Hair follicle dermal papilla cell (primary cell): ENCODE results near the gene GTSE1. TPM values are rescaled to one million over a fixed set of nuclear protein-coding genes. Genes with fewer than 3 reads are reported as not detected.

Experiments
- total RNA-seq: library from RNA; depleted of rRNA; stranded (reverse); fragments of >200 nt; gene quantifications from 2 replicates; pipeline ENCODE4 v1.2.3, GENCODE V29; 2012

Gene GTSE1, protein sequence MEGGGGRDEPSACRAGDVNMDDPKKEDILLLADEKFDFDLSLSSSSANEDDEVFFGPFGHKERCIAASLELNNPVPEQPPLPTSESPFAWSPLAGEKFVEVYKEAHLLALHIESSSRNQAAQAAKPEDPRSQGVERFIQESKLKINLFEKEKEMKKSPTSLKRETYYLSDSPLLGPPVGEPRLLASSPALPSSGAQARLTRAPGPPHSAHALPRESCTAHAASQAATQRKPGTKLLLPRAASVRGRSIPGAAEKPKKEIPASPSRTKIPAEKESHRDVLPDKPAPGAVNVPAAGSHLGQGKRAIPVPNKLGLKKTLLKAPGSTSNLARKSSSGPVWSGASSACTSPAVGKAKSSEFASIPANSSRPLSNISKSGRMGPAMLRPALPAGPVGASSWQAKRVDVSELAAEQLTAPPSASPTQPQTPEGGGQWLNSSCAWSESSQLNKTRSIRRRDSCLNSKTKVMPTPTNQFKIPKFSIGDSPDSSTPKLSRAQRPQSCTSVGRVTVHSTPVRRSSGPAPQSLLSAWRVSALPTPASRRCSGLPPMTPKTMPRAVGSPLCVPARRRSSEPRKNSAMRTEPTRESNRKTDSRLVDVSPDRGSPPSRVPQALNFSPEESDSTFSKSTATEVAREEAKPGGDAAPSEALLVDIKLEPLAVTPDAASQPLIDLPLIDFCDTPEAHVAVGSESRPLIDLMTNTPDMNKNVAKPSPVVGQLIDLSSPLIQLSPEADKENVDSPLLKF
- 2.2 and 2.4 TPM in 2 replicates for total RNA-seq

DNA sequence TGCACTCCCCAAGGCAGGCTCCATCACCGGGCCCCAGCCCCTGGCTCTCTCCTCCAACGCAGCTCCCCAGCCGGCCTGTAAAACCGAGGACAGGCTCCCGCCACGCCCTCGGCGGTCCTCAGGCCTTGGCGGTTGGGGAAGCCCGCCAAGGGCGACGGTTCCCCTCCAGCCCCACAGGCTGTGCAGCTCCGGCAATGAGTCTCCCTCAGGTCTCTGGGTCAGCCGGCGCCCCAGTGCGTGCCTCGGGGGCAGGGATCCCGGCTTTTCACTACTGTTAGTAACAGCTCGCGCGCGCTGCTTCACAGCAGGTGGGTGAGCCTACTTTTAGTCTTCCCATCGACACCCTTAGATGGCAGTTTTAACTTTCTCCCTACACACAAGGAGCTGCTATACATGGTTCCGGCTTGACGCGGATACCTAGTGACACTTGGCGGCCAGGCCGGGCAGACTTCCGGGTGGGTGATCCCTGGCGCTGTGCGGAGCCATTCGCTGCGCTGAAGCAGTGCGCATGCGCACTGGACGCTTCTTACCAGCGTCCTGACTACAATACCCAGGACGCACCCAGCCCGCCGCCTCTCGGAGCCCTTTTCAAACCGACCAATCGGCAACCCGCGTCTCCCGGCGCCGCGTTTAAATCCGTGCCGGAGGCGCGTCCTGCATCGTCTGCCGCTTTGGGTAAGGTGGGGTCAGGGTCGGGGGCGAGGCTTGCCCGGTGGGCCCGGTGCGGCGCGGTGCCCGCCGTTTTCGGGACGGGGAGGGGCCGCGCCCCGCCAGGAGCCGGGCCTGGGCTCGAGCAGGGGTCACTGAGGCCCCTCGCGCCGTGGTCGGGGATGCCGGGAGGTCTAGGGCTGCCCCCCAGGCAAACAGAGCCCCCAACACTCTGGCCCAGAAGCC is at the start of gene GTSE1:
Gene GTSE1, plus strand, starts transcription at position 614 of the 894 bp plus-strand sequence. CDS start 531 bp downstream, outside the sequence.

GRCh38 chr22:46250035-46250782 is 46.5 kb upstream of the GTSE1 start, which contains the start of gene CDPF1:
CDPF1 (minus strand) TSS chr22:46250293; CDS start chr22:46248284, 2,009 bp downstream.

DNA sequence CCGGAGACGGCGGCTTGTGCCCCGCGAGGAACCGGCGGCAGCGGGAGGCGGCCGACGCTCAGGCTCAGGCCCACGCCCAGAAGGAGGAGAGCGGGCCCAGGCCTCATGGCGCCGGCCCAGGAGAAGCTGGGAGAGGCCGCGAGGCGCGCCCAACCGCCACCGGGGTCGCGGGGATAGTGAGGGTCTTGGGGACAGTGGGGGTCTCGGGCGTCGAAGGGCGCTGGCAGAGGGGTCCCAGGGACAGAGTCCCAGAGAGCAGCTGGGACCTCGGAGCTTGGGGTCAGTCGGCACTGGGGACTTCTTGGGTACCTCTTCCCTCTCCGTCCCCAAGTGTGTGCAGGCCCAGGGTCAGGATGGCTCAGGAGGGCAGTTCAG is 33.5 kb upstream of the GTSE1 start, which contains the start of gene PKDREJ:
Gene PKDREJ, minus strand, starts transcription at position 128 of the 375 bp plus-strand sequence. Its CDS starts 21 bp downstream, at position 107.

GRCh38 chr22:46267431-46268279 is 29.0 kb upstream of the GTSE1 start, which contains the start of gene TTC38:
TTC38 (plus strand) TSS chr22:46268008; CDS start chr22:46268040, 32 bp downstream.

GRCh38 chr22:46335201-46336118 is 38.8 kb downstream of the GTSE1 start, which contains the start of gene TRMU:
TRMU (plus strand) TSS chr22:46335714; CDS start chr22:46335765, 51 bp downstream.

Other genes with a start within 250 kb of the GTSE1 start
- 39.8 and 43.5 TPM in 2 replicates for gene PPARA, start 146.3 kb upstream of the GTSE1 start, total RNA-seq
- 15.6 and 17.0 TPM in 2 replicates for gene CDPF1, start 46.6 kb upstream of the GTSE1 start, total RNA-seq
- under 0.01 TPM in 1 of 2 replicates, not detected in the other for gene PKDREJ, start 33.5 kb upstream of the GTSE1 start, total RNA-seq
- 29.0 and 42.5 TPM in 2 replicates for gene TTC38, start 28.9 kb upstream of the GTSE1 start, total RNA-seq
- 23.0 and 23.3 TPM in 2 replicates for gene TRMU, start 38.8 kb downstream of the GTSE1 start, total RNA-seq
- gene CELSR1, start 240.8 kb downstream of the GTSE1 start, total RNA-seq: 1.6 and 3.1 TPM in 2 replicates